ENCODE measurements around the gene MSANTD2.

The MSANTD2 gene

DNA sequence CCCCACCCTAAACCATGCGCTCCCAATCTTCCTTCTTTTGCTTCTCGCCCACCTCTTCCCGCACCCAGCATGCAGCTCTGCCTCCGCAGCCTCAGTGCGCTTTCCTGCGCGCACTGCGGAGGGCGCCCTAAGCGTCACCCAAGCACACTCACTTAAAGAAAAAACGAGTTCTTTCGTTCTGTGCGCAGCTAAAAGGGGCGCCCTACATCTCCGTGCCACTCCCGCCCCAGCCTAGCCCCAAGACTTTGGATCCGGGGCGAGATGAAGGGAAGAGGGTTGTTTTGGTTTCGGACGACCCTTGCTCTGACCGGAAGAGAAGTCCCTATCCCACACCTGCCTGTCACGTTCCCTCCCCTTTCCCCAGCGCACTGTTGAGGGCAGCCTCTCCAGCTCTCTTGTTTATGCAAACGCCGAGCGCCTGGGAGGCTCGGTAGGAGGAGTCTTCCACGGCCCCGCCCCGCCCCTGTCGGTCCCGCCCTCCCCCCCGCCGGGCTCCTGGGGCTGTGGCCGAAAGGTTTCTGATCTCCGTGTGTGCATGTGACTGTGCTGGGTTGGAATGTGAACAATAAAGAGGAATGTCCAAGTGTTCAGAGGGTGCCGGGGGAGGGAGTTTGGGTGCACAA, 53.5 kb downstream of the MSANTD2 start:
- TF ChIP-seq CTCF (IDR thresholded peaks at IDR 0.05; ENCODE audit: control insufficient read depth, insufficient read depth, low read depth, low read length, missing control alignments) = peak; percentile 67
- DNase-seq (ENCODE audit: low read depth) = no peak
- H3K4me3 ChIP-seq (ENCODE audit: control insufficient read depth, low read depth, low read length) = peak overlapping the region; percentile 46

GRCh38 chr11:124745835-124746620, 54.2 kb downstream of the MSANTD2 start:
- H3K4me3 ChIP-seq (ENCODE audit: control insufficient read depth, low read depth, low read length) = peak overlapping the region; percentile 46
- DNase-seq (ENCODE audit: low read depth) = no peak

DNA sequence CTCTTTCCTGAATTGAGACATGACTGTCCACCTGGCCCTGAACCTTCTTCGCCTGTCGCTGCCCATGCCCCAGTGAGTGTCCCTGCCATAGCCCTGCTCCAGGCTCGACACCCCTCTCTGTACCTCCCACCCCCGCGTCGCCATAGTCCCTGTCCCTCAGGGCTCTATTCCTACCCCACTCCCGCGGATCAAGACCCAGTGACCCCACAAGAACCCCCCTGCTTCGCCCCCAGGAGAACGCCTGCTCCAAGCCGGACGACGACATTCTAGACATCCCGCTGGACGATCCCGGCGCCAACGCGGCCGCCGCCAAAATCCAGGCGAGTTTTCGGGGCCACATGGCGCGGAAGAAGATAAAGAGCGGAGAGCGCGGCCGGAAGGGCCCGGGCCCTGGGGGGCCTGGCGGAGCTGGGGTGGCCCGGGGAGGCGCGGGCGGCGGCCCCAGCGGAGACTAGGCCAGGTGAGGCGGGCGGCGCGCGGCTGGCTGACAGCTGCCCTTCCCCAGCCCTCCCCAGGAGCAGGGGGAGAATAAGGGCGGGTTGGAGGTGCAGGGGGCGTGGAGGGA, 54.9 kb downstream of the MSANTD2 start:
- H3K4me3 ChIP-seq (ENCODE audit: control insufficient read depth, low read depth, low read length) = peak overlapping the region; percentile 46; the same call in 1 of the 2 replicates
- DNase-seq (ENCODE audit: low read depth) = no peak
- TF ChIP-seq CTCF (IDR thresholded peaks at IDR 0.05; ENCODE audit: control insufficient read depth, insufficient read depth, low read depth, low read length, missing control alignments) = no peak

More at GRCh38 chr11:124745835-124746620, 54.2 kb downstream of the MSANTD2 start:
- TF ChIP-seq CTCF (IDR thresholded peaks at IDR 0.05; ENCODE audit: control insufficient read depth, insufficient read depth, low read depth, low read length, missing control alignments) = no peak

DNA sequence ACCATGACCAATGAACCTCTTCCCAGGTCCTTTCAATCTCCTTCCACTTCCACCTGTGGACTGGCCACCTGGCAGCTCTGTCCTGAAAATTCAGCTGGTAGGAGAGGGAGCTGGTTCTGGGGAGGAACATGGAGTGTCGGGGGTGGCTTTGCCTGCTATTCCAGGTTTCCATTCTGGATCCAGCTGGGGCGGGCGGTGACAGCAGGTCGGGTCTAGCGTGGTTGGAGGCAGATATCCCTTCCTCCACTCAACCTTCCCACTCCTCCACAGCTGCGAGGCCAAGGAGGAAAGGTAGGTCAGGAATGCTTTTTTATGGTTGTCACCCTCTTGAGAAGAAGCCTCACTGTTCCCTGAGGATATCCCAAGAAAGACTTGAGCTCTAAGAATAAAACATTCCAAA, 57.2 kb downstream of the MSANTD2 start:
- no peak for DNase-seq (ENCODE audit: low read depth)
- H3K4me3 ChIP-seq (ENCODE audit: control insufficient read depth, low read depth, low read length) = no peak overlapping the region
- TF ChIP-seq CTCF (IDR thresholded peaks at IDR 0.05; ENCODE audit: control insufficient read depth, insufficient read depth, low read depth, low read length, missing control alignments) = no peak

GRCh38 chr11:124742555-124742954, 57.7 kb downstream of the MSANTD2 start:
- H3K4me3 ChIP-seq (ENCODE audit: control insufficient read depth, low read depth, low read length) = no peak overlapping the region
- no peak for DNase-seq (ENCODE audit: low read depth)
- TF ChIP-seq CTCF (IDR thresholded peaks at IDR 0.05; ENCODE audit: control insufficient read depth, insufficient read depth, low read depth, low read length, missing control alignments) = no peak

DNA sequence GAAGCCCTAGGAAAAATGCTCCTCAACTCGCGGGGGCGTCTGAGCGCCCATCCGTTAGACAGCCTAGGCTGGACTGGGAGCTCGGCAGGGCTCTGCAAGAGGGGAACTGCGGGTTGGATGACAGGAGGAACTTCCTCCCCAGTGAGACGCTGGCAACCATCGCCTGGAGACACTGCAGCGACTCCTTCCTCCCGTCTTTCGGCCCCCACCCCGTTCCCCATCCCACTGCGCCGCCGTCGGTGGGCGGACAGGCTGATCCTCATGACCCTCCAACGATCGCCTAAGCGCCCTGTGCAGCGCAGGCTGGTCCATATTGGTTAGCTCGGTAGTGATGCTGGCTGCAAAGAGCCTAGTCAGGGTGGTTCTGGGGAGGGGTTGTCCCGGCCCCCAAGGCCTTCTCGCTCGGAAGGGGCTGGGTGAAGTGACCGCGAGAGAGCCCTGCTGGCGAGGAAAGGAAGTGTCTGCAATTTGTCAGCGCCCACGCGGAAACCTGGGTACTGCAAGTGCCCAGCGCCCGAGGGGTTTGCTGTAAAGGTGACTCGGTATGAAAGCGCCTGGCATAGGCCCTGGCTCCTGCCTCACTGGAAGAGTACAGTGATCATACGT, 59.8 kb downstream of the MSANTD2 start:
- no peak for DNase-seq (ENCODE audit: low read depth)
- H3K4me3 ChIP-seq (ENCODE audit: control insufficient read depth, low read depth, low read length) = peak overlapping the region; percentile 54
- TF ChIP-seq CTCF (IDR thresholded peaks at IDR 0.05; ENCODE audit: control insufficient read depth, insufficient read depth, low read depth, low read length, missing control alignments) = peak; percentile 44

All from AG09309 (cell line).